GM19395 (cell line): ENCODE measurements around the gene CBLC.
"Not testable (repeated sequence)": the region's sequence is repeated elsewhere in the genome, so short reads cannot be mapped to it uniquely, and the experiment has no call there.

ENCODE experiments used
- ATAC-seq: cut with Tn5 transposase; IDR thresholded peaks from one replicate; pipeline ENCODE4 v1.9.1; 2021; ENCODE audit warnings: mild to moderate bottlenecking, moderate library complexity; ENCODE audit not compliant: unreplicated experiment

Gene CBLC

GRCh38 chr19:44817725-44818465 is 40.2 kb downstream of the CBLC start:
- ATAC-seq: no peak

DNA sequence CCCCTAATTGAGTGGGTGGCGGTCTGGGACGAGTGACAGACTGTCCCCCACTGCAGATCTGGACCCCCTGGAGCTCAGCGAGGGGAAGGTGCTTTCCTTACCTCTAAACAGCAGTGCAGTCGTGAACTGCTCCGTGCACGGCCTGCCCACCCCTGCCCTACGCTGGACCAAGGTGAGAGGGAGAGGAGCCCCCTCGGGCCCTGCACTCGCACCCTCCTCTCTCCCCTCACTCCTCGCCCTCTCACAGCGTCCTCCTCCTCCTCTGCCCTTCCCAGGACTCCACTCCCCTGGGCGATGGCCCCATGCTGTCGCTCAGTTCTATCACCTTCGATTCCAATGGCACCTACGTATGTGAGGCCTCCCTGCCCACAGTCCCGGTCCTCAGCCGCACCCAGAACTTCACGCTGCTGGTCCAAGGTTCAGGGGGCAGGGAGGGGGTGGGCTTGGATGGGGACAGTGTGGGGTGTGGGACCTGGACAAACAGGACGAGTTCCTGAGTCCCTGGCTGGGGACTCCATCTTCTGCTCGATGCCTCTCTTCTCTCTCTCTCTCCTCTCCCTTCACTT is 40.9 kb downstream of the CBLC start:
- ATAC-seq: no peak

DNA sequence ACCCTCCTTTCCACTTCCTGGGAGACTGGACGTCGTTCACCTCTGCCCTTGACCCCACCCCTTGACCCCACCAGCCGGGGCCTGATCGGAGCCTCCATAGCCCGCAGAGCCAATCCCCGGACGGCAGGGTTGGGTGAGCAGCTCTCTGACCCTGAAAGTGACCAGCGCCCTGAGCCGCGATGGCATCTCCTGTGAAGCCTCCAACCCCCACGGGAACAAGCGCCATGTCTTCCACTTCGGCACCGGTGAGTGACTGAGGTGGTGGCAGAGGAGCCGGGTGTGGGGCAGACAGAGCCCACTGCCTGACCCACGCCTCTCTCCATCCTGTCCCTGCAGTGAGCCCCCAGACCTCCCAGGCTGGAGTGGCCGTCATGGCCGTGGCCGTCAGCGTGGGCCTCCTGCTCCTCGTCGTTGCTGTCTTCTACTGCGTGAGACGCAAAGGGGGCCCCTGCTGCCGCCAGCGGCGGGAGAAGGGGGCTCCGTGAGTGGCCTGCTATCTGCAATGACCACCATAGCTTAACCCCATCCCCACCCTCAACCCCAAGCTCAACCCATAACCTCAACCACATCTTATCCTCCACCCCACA is 41.6 kb downstream of the CBLC start:
- no peak for ATAC-seq

GRCh38 chr19:44820648-44821609 is 43.2 kb downstream of the CBLC start:
- ATAC-seq: no peak

- no peak for ATAC-seq
Measured at GRCh38 chr19:44822177-44822576, 44.5 kb downstream of the CBLC start.

GRCh38 chr19:44822670-44823372 is 45.1 kb downstream of the CBLC start:
- ATAC-seq: no peak

- ATAC-seq: no peak
Measured at GRCh38 chr19:44823373-44823698, 45.6 kb downstream of the CBLC start.

DNA sequence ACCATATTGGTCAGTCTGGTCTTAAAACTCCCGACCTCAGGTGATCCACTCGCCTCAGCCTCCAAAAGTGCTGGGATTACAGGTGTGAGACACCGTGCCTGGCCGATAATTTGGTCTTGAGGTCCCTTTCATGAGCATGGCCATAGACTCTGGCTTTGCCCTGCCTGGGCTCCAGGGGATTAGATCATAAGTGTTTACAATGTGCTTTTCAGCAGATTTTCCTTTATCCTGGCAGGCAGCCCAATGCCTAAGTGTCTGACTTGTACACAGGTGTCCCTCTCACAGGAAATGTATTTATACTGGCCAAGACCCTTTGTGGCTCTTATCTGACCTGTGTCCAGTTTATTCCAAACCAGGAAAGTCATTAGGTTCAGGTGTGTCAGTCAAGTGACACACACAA is 47.1 kb downstream of the CBLC start:
- no peak for ATAC-seq

GRCh38 chr19:44832875-44833274 is 55.2 kb downstream of the CBLC start:
- ATAC-seq: not testable (repeated sequence)

DNA sequence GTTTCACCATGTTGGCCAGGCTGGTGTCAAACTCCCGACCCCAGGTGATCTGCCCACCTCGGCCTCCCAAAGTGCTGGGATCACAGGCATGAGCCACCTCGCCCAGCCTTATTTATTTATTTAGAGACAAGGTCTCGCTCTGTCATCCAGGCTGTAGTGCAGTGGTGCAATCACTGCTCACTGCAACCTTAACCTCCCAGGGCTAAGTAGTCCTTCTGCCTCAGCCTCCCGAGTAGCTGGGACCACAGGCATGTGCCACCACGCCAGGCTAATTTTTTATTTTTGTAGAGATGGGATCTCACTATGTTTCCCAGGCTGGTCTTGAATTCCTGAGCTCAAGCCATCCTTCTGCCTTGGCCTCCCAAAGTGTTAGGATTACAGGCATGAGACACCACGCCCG is 56.7 kb downstream of the CBLC start:
- ATAC-seq: not testable (repeated sequence)

DNA sequence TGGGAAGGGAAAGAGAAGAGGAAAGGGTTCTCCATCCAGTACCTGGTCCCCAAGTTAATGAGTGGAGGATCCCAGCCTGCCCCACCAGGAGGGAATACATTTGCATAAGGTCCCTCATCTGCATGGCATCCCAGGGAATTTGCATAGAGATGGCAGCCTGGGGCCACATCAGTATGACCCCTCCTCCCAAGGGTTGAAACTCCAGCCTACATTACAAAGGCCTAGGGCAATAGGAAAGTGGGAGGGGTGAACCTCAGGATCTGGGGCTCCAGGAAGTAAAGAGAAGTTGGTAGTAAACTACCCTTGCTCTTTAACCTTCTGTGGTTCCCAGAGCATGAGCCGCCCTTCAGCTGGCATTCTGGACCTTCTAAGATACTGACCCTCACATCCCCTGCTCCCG is 61.6 kb downstream of the CBLC start:
- no peak for ATAC-seq

DNA sequence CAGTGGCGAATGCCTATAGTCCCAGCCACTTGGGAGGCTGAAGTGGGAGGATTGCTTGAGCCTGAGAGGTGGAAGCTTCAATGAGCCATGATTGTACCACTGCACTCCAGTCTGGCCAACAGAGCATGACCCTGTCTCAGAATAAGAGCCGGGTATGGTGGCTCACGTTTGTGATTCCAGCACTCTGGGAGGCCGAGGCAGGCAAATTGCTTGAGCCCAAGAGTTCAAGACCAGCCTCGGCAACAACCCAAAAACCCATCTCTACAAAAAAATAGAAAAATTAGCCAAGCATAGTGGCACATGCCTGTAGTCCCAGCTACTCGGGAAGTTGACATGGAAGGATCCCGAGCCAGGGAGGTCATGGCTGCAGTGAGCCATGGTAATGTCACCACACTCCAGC is 63.1 kb downstream of the CBLC start:
- no peak for ATAC-seq

DNA sequence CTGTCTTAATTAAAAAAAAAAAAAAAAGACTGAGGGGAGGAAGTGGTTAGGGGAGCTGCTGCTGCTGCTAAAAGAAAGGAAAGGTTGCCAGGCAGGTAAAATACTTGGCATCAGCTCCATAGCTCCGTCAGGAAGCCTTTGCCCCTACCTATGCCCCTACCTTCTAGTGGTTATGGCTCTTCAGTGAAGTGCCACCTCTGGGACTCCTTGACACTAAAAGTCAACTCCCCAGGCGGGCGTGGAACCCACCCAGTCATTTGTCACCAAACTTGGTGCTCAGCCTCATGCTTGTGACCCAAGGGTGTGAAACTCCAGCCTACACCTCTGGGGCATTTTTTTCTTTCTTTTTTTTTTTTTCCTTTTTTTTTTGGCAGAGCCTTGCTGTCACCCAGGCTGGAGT is 63.5 kb downstream of the CBLC start:
- ATAC-seq: no peak

- no peak for ATAC-seq
Measured at GRCh38 chr19:44845286-44845611, 67.6 kb downstream of the CBLC start.

DNA sequence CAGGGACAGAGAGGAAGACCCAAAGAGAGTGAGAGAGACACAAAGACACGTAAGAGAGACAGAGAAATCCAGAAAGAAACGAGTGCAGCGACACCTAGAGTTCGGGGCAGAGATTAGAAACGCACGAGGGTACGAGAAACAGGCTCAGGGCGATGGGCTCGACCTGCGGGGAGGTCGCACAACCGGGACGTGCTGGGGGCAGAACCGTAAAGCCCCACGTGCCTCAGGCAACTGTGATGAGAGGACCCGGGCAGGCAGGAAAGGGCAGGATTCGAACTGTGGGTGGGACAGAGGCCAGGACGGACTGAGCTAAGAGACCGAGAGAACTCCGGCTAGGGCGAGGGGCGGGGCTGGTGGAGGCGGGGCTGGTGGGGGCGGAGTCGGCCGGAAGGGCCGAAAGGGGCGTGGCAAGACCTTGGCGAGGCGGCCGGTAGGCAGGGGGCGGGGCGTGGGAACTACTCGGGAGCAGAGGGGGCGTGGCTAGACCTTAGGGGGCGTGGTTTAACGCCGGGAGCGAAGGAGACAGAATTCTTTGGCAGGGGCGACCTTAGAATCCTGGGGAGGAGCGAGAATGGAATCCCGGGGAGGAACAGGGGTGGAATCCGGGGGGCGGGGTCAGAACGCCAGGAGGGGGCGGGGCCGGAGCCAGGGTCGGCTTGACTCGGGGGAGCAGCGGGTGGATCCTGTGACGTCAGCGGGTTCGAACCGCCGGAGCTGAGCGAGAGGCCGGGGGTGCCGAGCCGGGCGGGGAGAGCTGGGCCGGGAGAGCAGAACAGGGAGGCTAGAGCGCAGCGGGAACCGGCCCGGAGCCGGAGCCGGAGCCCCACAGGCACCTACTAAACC is 68.1 kb downstream of the CBLC start, which contains the start of gene NECTIN2:
TSS of gene NECTIN2 (plus strand) at position 686 of the 843 bp plus-strand sequence. CDS start 229 bp downstream, outside the sequence.
- ATAC-seq: no peak

- ATAC-seq: no peak
Measured at GRCh38 chr19:44846455-44847143, 68.9 kb downstream of the CBLC start.

DNA sequence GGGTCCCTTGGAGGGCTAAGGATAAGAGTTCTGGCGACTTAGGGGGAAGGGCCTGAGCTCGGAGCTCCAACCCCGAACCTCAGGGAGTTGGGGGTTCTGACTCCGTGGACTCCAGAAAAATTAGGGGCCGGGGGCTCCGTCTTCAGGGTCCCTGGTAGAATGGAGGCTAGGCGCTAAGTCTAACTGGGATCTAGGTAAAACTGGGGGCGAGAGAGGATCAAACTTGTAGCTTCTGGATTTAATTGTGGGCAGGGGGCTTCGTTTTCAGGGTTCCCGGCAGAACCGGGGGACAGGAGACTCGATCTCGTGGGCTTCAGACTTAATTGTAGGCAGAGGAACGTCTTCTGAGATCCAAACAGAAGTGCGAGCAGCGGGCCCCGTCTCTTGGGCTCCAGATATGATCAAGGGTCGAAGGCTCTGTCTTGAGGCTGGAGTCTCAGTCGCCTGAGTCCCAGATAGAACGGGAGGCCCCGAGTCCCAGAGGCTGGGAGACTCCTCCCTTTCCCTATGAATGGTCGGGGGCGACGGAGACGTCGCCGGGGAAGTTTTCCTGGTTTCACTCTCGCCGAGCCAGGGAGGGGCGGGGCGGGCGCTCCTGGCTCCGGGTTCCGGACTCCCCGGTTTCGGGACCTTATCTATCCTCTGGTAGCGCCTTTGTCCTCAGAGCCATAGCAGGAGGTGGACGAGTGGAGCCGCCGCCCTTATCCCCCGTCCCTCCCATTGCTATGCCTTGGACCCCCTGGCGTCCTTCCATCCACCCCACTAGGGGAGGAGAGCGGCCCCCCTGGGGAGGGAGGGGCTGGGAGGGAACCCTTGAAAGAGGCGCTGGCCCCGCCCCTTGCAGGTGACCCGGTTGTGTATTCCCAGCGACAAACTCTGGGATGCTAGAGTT is 69.7 kb downstream of the CBLC start:
- no peak for ATAC-seq

DNA sequence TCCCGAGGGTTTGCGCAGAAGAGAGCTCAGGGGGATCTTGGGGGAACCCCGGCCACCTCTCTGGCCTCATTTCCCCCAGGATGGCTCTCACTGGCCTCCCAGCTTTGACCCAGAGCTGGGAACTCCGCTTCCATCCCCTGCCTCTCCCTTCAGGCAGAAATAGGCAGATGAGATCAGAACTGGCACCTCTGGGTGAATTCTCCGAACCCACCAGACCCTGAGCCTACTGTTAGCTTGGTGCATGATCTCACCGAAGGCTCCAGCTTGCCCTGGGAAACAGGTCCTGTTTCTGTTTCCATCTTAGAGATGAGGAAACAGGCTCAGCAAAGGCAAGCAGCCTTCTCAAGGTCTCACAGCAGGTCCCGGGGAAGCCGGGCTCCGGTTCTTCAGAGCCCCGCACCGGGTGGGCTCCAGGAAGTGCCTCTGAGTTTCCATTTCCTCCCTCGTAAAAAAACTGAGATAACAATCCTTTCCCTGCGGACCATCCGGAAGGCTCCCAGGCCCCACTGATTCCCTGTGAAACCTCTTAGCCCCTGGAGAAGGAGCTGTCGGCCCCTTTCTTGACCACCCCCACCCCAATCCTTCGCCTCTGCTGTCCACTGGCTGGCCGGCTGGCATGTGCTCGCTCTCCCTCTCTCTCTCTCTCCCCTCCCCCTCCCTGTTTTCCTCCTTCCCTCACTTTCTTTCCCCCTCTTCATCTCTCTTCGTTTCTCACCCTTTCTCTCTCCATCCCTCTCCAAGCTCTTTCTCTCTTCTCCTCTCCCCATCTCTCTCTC is 70.5 kb downstream of the CBLC start:
- ATAC-seq: no peak
